Measurements from ENCODE around the gene NUDT3.

NUDT3 gene

DNA sequence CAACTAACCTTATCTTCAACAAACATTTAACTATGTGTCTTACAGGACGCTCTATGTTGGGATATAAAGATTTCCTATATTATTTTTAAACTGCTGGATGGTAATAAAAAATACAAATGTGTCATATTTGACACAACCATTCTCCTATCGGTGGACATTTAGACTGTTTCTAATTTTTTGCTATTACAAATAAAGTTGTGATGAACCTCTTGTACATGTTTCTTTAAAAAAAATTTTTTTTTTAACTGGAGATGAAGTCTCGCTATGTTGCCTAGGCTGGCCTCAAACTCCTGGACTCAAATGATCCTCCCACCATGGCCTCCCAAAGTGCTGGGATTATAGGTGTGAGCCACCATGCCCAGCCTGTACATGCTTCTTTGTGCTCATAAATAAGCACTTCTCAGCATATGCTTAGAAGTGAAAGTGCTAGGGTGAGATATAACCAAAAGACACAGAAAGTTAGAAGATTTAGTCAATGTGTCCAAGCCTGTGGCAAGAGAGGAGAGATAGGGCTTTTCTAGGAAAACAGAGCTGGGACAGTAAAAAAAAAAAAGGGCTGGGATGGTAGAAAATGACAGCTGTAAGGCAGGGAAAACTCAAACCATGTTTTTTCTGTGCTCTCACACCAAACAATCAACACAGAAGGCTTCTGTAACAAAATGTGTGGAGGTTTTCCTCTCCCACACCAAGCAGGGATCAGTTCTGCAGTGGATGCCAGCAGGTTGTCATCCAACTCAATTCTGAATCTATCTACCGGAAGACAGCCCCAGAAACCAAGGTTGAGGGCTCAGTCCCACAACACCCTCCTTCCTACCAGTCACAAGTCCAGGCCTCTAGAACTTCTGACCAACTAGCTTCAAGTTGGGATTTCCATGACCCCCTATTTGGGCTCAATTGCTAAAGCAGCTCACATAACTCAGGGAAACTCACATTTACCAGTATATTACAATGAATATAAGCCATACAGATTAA lies 73.7 kb downstream of the NUDT3 start:
- FAIRE-seq (peak; percentile 63), DNase-seq (ENCODE audit: insufficient read length, low spot score) (no peak)

DNA sequence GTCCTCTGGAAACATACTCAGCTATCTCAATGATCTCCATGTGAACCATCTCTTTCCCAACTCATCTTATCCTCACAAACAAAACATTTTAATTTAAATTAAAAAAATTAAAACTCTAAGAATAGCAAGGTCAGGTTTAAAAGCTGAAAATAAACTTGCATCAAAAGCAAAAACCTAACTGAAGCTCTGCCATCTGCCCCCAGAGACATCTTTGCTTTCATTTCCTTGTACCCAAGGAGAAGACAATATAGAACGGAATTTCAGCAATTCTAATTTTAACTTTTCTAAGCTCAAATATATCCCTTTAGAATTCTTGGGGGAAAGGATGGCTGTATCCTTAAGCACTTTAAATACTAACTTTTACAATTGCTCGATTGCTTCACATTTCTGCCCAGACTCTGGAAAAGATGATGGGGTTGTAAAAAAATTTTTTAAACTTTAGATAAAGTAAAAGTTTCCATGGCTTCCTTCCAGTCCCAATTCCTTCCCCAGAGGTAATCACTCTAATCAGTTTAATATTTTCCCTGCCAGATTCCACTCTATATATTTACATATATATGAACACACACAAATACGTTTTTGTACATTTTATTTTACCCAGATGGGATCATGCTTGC lies 74.5 kb downstream of the NUDT3 start:
- DNase-seq (ENCODE audit: insufficient read length, low spot score): no peak
- no peak for TF ChIP-seq PAX5 (IDR thresholded peaks at IDR 0.05; ENCODE audit: insufficient read depth, low read length, severe bottlenecking)
- TF ChIP-seq SPI1 (IDR thresholded peaks at IDR 0.05; ENCODE audit: low read depth, low read length): peak; percentile 35; the same call in 1 of the 2 replicates
- no peak for FAIRE-seq

More for the DNA sequence above, 73.7 kb downstream of the NUDT3 start:
- TF ChIP-seq POLR2AphosphoS5 (IDR thresholded peaks at IDR 0.05; ENCODE audit: low read depth, low read length) (no peak), POU2F2 (IDR thresholded peaks at IDR 0.05; ENCODE audit: low read depth, low read length) (no peak), PAX5 (IDR thresholded peaks at IDR 0.05; ENCODE audit: insufficient read depth, low read length, severe bottlenecking) (no peak), SPI1 (IDR thresholded peaks at IDR 0.05; ENCODE audit: low read depth, low read length) (no peak), POLR2A (IDR thresholded peaks at IDR 0.05; ENCODE audit: low read depth, low read length) (no peak), TAF1 (IDR thresholded peaks at IDR 0.05; ENCODE audit: low read depth, low read length) (no peak)

DNA sequence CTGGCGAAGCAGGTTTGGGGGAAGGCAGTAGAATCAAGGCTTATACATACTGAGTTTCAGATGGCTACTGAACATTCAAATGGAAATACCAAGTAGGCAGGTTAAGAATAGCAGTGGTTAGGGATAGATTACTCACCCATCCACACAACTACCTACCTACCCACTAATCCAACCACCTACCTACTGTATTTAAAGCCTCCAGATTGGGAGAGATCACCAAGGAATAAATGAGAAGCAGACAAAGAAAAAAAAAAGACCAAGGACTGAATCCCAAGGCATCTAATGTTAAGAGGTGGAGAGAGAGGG lies 75.3 kb downstream of the NUDT3 start:
- FAIRE-seq: no peak
- no peak for TF ChIP-seq PAX5 (IDR thresholded peaks at IDR 0.05; ENCODE audit: insufficient read depth, low read length, severe bottlenecking)
- no peak for DNase-seq (ENCODE audit: insufficient read length, low spot score)

DNA sequence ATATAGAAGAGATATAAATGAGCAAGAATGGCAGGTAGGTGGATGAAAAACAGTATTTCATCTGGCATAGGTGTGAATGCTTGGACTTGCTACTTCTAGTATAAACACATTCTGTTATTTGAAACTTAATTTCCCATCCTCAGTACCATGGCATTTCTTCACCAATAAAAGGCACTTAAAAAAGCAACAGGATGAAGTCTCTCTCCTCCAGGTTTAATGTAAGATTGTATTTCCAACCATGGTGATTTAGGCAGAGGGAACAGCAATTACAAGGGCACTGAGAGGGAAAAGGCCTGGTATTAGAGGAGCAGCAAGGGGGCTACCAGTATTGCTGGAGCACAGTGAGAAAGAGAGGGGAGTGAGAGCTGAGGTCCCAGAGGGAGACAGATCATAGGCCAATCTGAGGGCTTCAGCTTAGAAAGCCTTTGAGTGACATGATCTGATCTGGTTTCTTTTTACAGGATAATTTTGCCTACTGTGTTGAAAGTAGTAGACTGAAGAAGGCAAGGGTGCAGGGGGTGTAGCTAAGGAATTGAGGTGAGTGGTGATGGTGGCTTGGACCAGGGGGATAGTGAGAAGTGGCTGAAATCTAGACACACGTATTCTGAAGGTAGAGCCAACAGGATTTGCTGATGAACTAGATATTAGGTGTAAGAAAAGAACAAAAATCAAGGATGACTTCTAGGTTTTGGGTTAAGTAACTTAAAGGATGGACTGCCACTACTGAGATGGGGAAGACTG lies 75.9 kb downstream of the NUDT3 start:
- FAIRE-seq (peak; percentile 78), DNase-seq (ENCODE audit: insufficient read length, low spot score) (no peak)
- TF ChIP-seq TAF1 (IDR thresholded peaks at IDR 0.05; ENCODE audit: low read depth, low read length): no peak

DNA sequence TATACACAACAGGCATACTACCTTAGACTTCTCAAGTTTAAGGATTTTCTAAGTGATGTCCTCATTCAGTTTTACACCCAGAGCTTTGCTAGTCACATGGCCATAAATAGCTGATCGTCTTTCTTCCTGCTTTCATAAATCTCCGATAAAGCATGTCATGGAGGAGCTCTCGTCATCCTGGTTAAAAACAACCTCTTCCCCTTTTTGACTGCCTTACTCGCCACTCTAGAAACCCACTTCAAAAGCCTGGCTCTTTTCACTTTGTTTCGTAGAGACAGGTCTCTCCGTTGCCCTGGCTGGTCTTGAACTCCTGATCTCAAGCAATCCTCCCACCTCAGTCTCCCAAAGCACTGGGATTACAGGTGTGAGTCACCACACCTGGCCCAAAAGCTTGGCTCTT lies 76.7 kb downstream of the NUDT3 start:
- DNase-seq (ENCODE audit: insufficient read length, low spot score) (no peak), FAIRE-seq (peak; percentile 13)
- TF ChIP-seq PAX5 (IDR thresholded peaks at IDR 0.05; ENCODE audit: insufficient read depth, low read length, severe bottlenecking) (no peak), POU2F2 (IDR thresholded peaks at IDR 0.05; ENCODE audit: low read depth, low read length) (no peak), POLR2A (IDR thresholded peaks at IDR 0.05; ENCODE audit: low read depth, low read length) (no peak), SPI1 (IDR thresholded peaks at IDR 0.05; ENCODE audit: low read depth, low read length) (peak; percentile 96)

DNA sequence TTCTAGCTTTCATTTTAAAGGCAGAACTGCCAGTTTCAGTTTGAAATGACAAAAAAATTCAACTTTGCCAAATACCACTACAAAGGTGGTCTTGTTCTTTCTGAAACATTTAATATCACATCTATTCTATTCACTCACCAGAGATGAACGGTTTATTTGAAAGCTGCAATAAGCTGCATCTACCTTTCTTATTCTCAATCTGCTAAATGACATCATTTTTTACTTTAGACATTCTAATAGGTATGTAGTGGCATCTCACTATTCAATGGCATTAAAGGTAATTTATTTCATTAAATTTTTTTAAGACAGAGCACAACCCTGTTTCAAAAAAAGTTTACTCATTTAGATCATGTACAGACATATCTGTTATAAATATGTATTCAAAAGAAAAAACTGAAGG lies 77.2 kb downstream of the NUDT3 start:
- FAIRE-seq (no peak), DNase-seq (ENCODE audit: insufficient read length, low spot score) (no peak)
- TF ChIP-seq POLR2A (IDR thresholded peaks at IDR 0.05; ENCODE audit: low read depth, low read length) (no peak), POLR2AphosphoS5 (IDR thresholded peaks at IDR 0.05; ENCODE audit: low read depth, low read length) (no peak), TAF1 (IDR thresholded peaks at IDR 0.05; ENCODE audit: low read depth, low read length) (no peak), SPI1 (IDR thresholded peaks at IDR 0.05; ENCODE audit: low read depth, low read length) (no peak), POU2F2 (IDR thresholded peaks at IDR 0.05; ENCODE audit: low read depth, low read length) (no peak), PAX5 (IDR thresholded peaks at IDR 0.05; ENCODE audit: insufficient read depth, low read length, severe bottlenecking) (no peak)

DNA sequence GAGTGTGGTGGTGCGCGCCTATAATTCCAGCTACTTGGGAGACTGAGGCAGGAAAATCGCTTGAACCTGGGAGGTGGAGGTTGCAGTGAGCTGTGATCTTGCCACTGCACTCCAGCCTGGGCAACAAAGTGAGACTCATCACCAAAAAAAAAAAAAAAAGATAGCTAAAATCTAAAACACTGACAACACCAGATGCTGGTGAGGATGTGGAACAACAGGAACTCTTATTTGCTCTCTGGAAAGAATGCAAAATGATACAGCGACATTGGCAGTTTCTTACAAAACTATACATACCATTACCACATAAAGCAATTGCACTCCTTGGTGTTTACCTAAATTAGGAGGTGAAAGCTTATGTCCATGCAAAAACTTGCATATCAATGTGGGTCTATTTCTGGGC lies 80.2 kb downstream of the NUDT3 start:
- DNase-seq (ENCODE audit: insufficient read length, low spot score) (no peak), FAIRE-seq (no peak)
- no peak for TF ChIP-seq TAF1 (IDR thresholded peaks at IDR 0.05; ENCODE audit: low read depth, low read length)
- no peak for TF ChIP-seq POLR2A (IDR thresholded peaks at IDR 0.05; ENCODE audit: low read depth, low read length)
- TF ChIP-seq SPI1 (IDR thresholded peaks at IDR 0.05; ENCODE audit: low read depth, low read length): no peak
- no peak for TF ChIP-seq POU2F2 (IDR thresholded peaks at IDR 0.05; ENCODE audit: low read depth, low read length)
- no peak for TF ChIP-seq POLR2AphosphoS5 (IDR thresholded peaks at IDR 0.05; ENCODE audit: low read depth, low read length)
- TF ChIP-seq PAX5 (IDR thresholded peaks at IDR 0.05; ENCODE audit: insufficient read depth, low read length, severe bottlenecking): no peak

DNA sequence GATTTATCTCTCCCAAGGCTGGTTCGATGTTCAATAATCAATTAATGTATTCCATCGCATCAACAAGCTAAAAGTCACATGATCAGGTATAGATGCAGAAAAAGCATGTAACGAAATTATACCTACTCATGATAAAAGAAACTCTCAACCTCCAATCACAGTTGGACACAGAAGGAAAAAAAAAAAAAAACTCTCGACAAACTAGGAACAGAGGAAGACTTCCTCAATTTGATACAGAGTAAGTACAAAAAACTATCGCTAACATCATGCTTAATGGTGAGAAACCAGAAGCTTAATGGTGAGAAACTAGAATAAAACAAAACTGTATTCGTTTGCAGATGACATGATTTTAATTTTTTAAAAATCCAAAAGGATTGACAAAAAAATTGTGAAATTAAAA lies 81.7 kb downstream of the NUDT3 start:
- DNase-seq (ENCODE audit: insufficient read length, low spot score) (no peak), FAIRE-seq (no peak)
- TF ChIP-seq SPI1 (IDR thresholded peaks at IDR 0.05; ENCODE audit: low read depth, low read length): peak; percentile 31; the same call in 1 of the 2 replicates
- no peak for TF ChIP-seq POU2F2 (IDR thresholded peaks at IDR 0.05; ENCODE audit: low read depth, low read length)

DNA sequence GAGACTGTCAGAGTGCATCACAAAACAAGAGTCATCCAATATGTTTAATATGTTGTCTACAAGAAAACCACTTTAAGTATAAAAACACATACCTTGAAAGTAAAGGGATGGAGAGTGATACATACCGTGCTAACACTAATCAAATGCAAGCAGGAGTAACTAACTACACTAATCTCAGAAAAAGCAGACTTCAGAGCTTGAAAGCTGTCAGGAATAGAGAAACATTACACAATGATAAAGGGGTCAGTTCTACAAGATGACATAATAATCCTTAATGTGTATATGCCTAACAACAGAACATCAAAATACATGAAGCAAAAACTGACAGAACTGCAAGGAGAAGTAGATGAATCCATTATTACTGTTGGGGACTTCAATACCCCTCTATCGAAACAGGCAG lies 84.0 kb downstream of the NUDT3 start:
- FAIRE-seq (peak; percentile 31), DNase-seq (ENCODE audit: insufficient read length, low spot score) (no peak)

More for the DNA sequence above, 84.0 kb downstream of the NUDT3 start:
- TF ChIP-seq POLR2AphosphoS5 (IDR thresholded peaks at IDR 0.05; ENCODE audit: low read depth, low read length) (no peak), TAF1 (IDR thresholded peaks at IDR 0.05; ENCODE audit: low read depth, low read length) (no peak), POLR2A (IDR thresholded peaks at IDR 0.05; ENCODE audit: low read depth, low read length) (no peak), PAX5 (IDR thresholded peaks at IDR 0.05; ENCODE audit: insufficient read depth, low read length, severe bottlenecking) (no peak), POU2F2 (IDR thresholded peaks at IDR 0.05; ENCODE audit: low read depth, low read length) (no peak), SPI1 (IDR thresholded peaks at IDR 0.05; ENCODE audit: low read depth, low read length) (no peak)
